ENCODE data around the gene CAPN1.
"Not testable (repeated sequence)": the region's sequence is repeated elsewhere in the genome, so short reads cannot be mapped to it uniquely, and the experiment has no call there.

The CAPN1 gene

DNA sequence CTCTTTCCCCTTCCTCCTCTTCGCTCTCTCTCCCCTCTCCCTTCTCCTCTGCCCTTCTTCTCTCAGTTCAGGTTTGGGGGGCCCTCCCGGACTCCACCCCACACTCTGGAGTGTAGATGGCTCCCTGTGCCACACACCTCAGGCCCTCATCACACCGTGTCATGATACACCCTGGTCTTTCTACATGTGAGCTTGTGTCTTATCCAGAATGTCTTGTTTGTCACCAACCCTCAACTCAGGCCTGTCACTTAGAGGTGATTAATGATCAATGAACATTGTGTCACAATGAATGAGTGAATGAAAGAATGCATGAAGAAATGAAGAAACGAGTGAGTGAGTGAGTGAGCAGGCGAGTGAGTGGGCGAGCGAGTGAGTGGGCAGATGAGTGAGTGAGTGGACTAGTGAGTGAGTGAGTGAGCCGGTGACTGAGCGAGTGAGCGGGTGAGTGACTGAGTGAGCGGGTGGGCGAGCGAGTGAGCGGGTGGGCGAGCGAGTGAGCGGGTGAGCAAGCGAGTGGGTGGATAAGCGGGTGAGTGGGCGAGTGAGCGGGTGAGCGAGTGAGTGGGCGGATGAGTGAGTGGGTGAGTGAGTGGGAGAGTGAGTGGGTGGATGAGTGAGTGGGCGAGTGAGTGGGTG lies 33.8 kb downstream of the CAPN1 start:
- in situ Hi-C loops (cut with MboI; ENCODE audit: low sequenced_read_pairs) = no loop called here

DNA sequence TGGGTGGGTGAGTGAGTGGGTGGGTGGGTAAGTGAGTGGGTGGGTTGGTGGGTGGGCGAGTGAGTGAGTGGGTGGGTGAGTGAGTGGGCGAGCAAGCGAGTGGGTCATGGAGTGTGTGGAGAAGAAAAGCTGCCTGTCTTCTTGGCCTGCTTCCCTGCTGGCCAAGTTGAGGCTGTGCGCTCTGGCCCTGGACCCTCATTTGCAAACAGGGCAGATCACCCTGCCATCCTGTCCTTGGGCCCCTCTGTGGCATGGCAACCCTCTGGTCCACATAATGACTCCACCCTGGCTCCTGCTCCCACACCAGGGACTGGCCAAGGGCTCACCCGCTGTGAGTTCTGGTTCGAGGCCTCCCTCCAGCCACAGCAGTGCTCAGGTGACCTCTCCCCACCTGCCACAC lies 35.1 kb downstream of the CAPN1 start:
- in situ Hi-C loops (cut with MboI; ENCODE audit: low sequenced_read_pairs) = no loop called here

GRCh38 chr11:65217441-65218423 lies 36.0 kb downstream of the CAPN1 start:
- in situ Hi-C loops (cut with MboI; ENCODE audit: low sequenced_read_pairs) = no loop called here

GRCh38 chr11:65218446-65218845 lies 36.7 kb downstream of the CAPN1 start:
- in situ Hi-C loops (cut with MboI; ENCODE audit: low sequenced_read_pairs) = no loop called here

GRCh38 chr11:65219930-65220213 lies 38.1 kb downstream of the CAPN1 start:
- in situ Hi-C loops (cut with MboI; ENCODE audit: low sequenced_read_pairs) = no loop called here

- in situ Hi-C loops (cut with MboI; ENCODE audit: low sequenced_read_pairs) = no loop called here
These were observed 39.3 kb downstream of the CAPN1 start for GRCh38 chr11:65221026-65221425.

DNA sequence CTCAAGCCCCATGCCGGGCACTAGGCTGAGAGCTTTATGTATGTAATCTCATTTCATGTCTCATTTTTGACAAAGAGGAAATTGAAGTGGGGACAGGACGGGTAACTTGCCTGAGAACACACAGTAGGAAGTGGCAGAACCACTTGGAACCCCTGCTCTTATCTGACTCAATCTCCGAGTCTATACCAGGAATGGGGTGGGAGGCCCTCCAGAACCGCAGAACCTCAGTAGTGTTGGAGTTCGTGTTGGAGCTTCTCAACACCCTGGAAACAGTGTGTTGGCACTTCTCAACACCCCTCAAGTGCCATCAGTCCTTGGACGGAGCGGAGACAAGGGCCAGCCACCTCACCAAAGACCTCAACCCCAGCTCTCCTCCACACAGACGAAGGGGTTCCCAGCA lies 41.3 kb downstream of the CAPN1 start:
- in situ Hi-C loops (cut with MboI; ENCODE audit: low sequenced_read_pairs) = no loop called here

- in situ Hi-C loops (cut with MboI; ENCODE audit: low sequenced_read_pairs) = no loop called here
These were observed 43.2 kb downstream of the CAPN1 start for GRCh38 chr11:65224930-65225278.

- in situ Hi-C loops (cut with MboI; ENCODE audit: low sequenced_read_pairs) = no loop called here
These were observed 43.8 kb downstream of the CAPN1 start for GRCh38 chr11:65225279-65226102.

- in situ Hi-C loops (cut with MboI; ENCODE audit: low sequenced_read_pairs) = no loop called here
These were observed 44.3 kb downstream of the CAPN1 start for GRCh38 chr11:65226103-65226442.

- in situ Hi-C loops (cut with MboI; ENCODE audit: low sequenced_read_pairs) = no loop called here
These were observed 46.2 kb downstream of the CAPN1 start for GRCh38 chr11:65227879-65228278.

GRCh38 chr11:65236194-65237059 lies 54.7 kb downstream of the CAPN1 start:
- in situ Hi-C loops (cut with MboI; ENCODE audit: low sequenced_read_pairs) = no loop called here

DNA sequence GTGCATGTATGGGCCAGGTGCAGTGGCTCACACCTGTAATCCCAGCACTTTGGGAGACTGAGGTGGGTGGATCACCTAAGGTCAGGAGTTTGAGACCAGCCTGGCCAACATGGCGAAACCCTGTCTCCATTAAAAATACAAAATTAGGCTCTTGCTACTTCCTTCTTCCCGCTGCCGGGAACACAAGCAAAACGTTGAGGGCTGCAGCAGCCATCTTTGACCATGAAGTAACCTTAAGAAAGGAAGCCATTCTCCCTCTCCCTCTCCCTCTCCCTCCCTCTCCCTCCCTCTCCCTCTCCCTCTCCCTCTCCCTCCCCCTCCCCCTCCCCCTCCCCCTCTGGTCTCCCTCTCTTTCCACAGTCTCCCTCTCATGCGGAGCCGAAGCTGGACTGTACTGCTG lies 56.6 kb downstream of the CAPN1 start:
- in situ Hi-C loops (cut with MboI; ENCODE audit: low sequenced_read_pairs) = not testable (repeated sequence)

DNA sequence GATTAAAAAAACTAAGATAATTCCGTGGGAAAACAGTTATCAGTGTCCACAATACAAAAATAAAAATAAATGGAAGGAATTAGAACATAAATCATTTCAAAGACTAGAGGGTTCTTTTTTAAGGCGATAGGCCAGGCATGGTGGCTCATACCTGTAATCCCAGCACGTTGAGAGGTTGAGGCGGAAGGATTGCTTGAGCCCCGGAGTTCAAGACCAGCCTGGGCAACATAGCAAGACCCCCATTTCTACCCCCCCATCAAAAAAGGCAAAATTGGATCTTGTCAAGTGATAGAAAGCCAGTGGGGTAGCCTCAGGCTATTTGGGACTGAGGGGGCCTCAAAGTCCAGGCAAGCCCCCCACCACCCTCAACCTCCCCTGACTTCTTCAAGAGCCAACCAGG lies 59.4 kb downstream of the CAPN1 start:
- in situ Hi-C loops (cut with MboI; ENCODE audit: low sequenced_read_pairs) = no loop called here

DNA sequence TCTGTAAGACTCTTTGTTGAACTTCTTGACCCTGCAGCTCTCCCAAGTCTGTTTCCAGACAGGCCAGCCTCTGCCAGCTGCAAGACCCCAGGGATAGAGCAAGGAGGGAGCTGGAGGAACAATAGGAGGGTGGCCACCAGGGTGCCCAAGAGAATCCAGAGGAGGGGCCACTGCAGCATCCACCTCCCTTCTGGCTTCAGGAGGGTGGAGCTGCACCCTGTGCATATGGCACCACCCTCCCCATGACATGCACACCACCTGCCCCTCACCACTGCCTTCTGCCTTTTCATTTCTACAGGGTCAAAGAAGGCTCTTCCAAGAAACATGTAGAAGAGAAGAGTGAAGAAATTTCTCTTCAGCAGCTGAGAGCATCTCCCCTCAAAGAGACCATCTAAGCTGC lies 60.0 kb downstream of the CAPN1 start:
- in situ Hi-C loops (cut with MboI; ENCODE audit: low sequenced_read_pairs) = no loop called here

GRCh38 chr11:65242389-65242788 lies 60.7 kb downstream of the CAPN1 start:
- in situ Hi-C loops (cut with MboI; ENCODE audit: low sequenced_read_pairs) = no loop called here

DNA sequence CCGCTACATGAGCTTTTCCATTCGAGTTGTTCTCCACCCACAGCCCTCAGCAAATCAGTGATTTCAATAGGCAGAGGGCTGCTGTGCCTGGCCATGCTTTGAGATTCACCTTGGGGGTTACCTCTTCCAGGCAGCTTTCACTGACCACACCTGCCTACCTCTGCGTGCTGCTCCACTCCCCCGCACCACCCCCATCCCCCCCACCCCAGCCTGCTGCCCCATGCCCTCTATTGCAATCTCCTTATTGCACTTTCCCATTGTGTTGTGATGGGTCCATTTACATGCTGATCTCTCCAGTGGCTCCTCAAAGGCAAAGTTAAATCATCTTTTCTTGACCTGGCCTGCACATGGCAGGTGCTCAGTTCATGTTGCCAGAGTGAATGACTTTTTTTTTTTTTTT lies 62.1 kb downstream of the CAPN1 start:
- in situ Hi-C loops (cut with MboI; ENCODE audit: low sequenced_read_pairs) = no loop called here

- in situ Hi-C loops (cut with MboI; ENCODE audit: low sequenced_read_pairs) = not testable (repeated sequence)
These were observed 63.3 kb downstream of the CAPN1 start for GRCh38 chr11:65245046-65245445.

DNA sequence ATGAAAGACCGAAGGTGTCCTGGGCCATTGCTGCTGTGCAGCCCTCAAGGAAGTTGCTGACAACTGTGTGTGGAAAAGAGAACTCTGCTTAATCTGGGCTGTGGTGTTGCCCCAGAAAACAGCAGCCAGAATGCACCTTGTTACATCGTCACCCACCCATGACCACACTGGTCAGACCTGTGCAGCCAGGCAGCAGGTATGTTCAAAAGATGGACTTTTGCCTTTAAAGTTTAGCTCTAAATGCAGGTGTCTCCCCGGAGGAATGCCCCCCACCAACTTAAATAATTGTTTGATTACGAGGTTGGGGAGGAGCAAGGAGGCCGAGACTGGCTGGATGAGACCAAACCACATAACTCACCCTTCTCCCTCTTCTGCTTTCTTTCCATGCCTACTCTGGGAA lies 64.8 kb downstream of the CAPN1 start:
- in situ Hi-C loops (cut with MboI; ENCODE audit: low sequenced_read_pairs) = no loop called here

GRCh38 chr11:65248184-65248710 lies 66.5 kb downstream of the CAPN1 start:
- in situ Hi-C loops (cut with MboI; ENCODE audit: low sequenced_read_pairs) = not testable (repeated sequence)

- in situ Hi-C loops (cut with MboI; ENCODE audit: low sequenced_read_pairs) = no loop called here
These were observed 69.7 kb downstream of the CAPN1 start for GRCh38 chr11:65251476-65251875.

All from HL-60/S4 (cell line).